GM18526 (cell line): ENCODE data around the gene SCFD2.

ENCODE experiments used
- POLR2A ChIP-seq: IDR thresholded peaks from 3 replicates; pipeline ENCODE4 v1.6.1; 2011; ENCODE audit not compliant: insufficient read length; ENCODE audit errors: extremely low read depth

Gene SCFD2

GRCh38 chr4:52943677-52944076 is 422.2 kb downstream of the SCFD2 start:
- no peak for TF ChIP-seq POLR2A

GRCh38 chr4:52942936-52943335 is 422.9 kb downstream of the SCFD2 start:
- TF ChIP-seq POLR2A, result no peak

GRCh38 chr4:52941450-52941849 is 424.4 kb downstream of the SCFD2 start:
- TF ChIP-seq POLR2A, result no peak

GRCh38 chr4:52939739-52940138 is 426.1 kb downstream of the SCFD2 start:
- no peak for TF ChIP-seq POLR2A

GRCh38 chr4:52939325-52939724 is 426.5 kb downstream of the SCFD2 start:
- no peak for TF ChIP-seq POLR2A

GRCh38 chr4:52937829-52938228 is 428.0 kb downstream of the SCFD2 start:
- no peak for TF ChIP-seq POLR2A

- TF ChIP-seq POLR2A, result no peak
Measured at GRCh38 chr4:52936729-52937128, 429.1 kb downstream of the SCFD2 start.

- TF ChIP-seq POLR2A, result no peak
Measured at GRCh38 chr4:52935317-52935716, 430.5 kb downstream of the SCFD2 start.

GRCh38 chr4:52933738-52934137 is 432.1 kb downstream of the SCFD2 start:
- TF ChIP-seq POLR2A, result no peak

GRCh38 chr4:52932591-52933470 is 433.0 kb downstream of the SCFD2 start:
- no peak for TF ChIP-seq POLR2A

- TF ChIP-seq POLR2A, result no peak
Measured at GRCh38 chr4:52931243-52931642, 434.6 kb downstream of the SCFD2 start.

- no peak for TF ChIP-seq POLR2A
Measured at GRCh38 chr4:52926196-52926974, 439.5 kb downstream of the SCFD2 start.

GRCh38 chr4:52925531-52925968 is 440.3 kb downstream of the SCFD2 start:
- no peak for TF ChIP-seq POLR2A

- TF ChIP-seq POLR2A, result no peak
Measured at GRCh38 chr4:52919461-52919860, 446.4 kb downstream of the SCFD2 start.

GRCh38 chr4:52917817-52918216 is 448.0 kb downstream of the SCFD2 start:
- TF ChIP-seq POLR2A, result no peak

GRCh38 chr4:52915730-52916300 is 450.0 kb downstream of the SCFD2 start:
- no peak for TF ChIP-seq POLR2A
